B cell (primary cell): ENCODE data around the gene RFC2.
"Not testable (repeated sequence)": the region's sequence is repeated elsewhere in the genome, so short reads cannot be mapped to it uniquely, and the experiment has no call there.

Experiments
- EZH2 ChIP-seq: IDR thresholded peaks from 2 replicates; pipeline ENCODE4 v1.6.1; 2012; ENCODE audit warnings: borderline replicate concordance, low read depth, mild to moderate bottlenecking, moderate library complexity, low read length; ENCODE audit not compliant: insufficient read depth, poor library complexity, severe bottlenecking
- TF ChIP-seq, protein P1 (sequence below): fragments of 200-600 bp; IDR thresholded peaks from one replicate; pipeline ENCODE4 v1.8.0; 2022; ENCODE audit warnings: antibody characterized with exemption, mild to moderate bottlenecking

DNA sequence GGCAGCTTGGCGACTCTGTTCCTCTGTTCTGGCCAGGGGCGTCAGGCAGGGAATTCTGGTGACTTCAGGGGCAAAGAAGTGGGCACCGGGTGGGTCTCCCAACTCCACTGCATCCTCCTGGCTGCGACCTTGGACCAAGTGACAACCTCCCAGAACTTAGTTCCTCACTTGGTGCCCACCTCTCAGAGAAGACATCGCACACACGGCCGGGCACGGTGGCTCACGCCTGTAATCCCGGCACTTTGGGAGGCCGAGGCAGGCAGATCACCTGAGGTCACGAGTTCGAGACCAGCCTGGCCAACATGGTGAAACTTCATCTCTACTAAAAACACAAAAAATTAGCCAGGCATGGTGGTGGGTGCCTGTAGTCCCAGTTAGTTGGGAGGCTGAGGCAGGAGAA is 29.3 kb downstream of the RFC2 start:
- TF ChIP-seq, protein P1, sequence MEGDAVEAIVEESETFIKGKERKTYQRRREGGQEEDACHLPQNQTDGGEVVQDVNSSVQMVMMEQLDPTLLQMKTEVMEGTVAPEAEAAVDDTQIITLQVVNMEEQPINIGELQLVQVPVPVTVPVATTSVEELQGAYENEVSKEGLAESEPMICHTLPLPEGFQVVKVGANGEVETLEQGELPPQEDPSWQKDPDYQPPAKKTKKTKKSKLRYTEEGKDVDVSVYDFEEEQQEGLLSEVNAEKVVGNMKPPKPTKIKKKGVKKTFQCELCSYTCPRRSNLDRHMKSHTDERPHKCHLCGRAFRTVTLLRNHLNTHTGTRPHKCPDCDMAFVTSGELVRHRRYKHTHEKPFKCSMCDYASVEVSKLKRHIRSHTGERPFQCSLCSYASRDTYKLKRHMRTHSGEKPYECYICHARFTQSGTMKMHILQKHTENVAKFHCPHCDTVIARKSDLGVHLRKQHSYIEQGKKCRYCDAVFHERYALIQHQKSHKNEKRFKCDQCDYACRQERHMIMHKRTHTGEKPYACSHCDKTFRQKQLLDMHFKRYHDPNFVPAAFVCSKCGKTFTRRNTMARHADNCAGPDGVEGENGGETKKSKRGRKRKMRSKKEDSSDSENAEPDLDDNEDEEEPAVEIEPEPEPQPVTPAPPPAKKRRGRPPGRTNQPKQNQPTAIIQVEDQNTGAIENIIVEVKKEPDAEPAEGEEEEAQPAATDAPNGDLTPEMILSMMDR, result not testable (repeated sequence)
- TF ChIP-seq EZH2, result not testable (repeated sequence)
